Spleen (tissue), 11 donors: Measurements from ENCODE around the gene ARL13B. TPM values are rescaled to one million over a fixed set of nuclear protein-coding genes. Genes with fewer than 3 reads are reported as not detected.

Source experiments
- DNase-seq: peaks from one replicate; pipeline ENCODE4 v3.0.0-alpha.2; 2020
- H3K27ac ChIP-seq, 8 donors: fragments of 200-600 bp; sonication (generic) in 7 of 8; 1 replicate in 4 of 8; 2 replicates in 4 of 8; pipeline versions ENCODE4 v1.5.0 to v1.8.0; 2016 to 2021; ENCODE audit warnings: inconsistent platforms in 4 of 8, mild to moderate bottlenecking in 4 of 8, moderate library complexity in 1 of 8
- H3K27me3 ChIP-seq, 7 donors: fragments of 200-600 bp; sonication (generic) in 6 of 7; replicated peaks in 1 of 7; 1 replicate in 4 of 7; 2 replicates in 3 of 7; pipeline versions ENCODE4 v1.5.0 to v1.8.0; 2016 to 2021; ENCODE audit warnings: inconsistent platforms in 3 of 7, mild to moderate bottlenecking in 1 of 7
- H3K36me3 ChIP-seq, 6 donors: fragments of 200-600 bp; sonication (generic) in 5 of 6; 1 replicate in 4 of 6; 2 replicates in 2 of 6; pipeline versions ENCODE4 v1.5.0 to v1.8.0; 2016 to 2021; ENCODE audit warnings: inconsistent platforms in 2 of 6
- H3K4me1 ChIP-seq, 6 donors: fragments of 200-600 bp; sonication (generic) in 5 of 6; 1 replicate in 3 of 6; 2 replicates in 3 of 6; pipeline versions ENCODE4 v1.5.0 to v1.8.0; 2016 to 2021; ENCODE audit warnings: inconsistent platforms in 3 of 6
- H3K4me3 ChIP-seq, 8 donors: fragments of 200-600 bp; sonication (generic) in 7 of 8; 1 replicate in 4 of 8; 2 replicates in 4 of 8; pipeline versions ENCODE4 v1.5.0 to v1.8.0; 2016 to 2021; ENCODE audit warnings: inconsistent platforms in 4 of 8, mild to moderate bottlenecking in 4 of 8, moderate library complexity in 2 of 8
- H3K9me3 ChIP-seq, 8 donors: fragments of 200-600 bp; sonication (generic) in 7 of 8; 1 replicate in 4 of 8; 2 replicates in 4 of 8; pipeline versions ENCODE4 v1.5.0 to v1.8.0; 2016 to 2021; ENCODE audit warnings: inconsistent platforms in 4 of 8
- CTCF ChIP-seq, 11 experiments: fragments of 200-600 bp in 7 of 11; fragments of 450-650 bp in 4 of 11; sonication (generic) in 4 of 11; IDR thresholded peaks in 8 of 11; conservative IDR thresholded peaks in 3 of 11; 1 replicate in 7 of 11; 2 replicates in 4 of 11; pipeline versions ENCODE4 v1.4.0 to v1.8.0; 2016 to 2021; ENCODE audit warnings: antibody characterized with exemption in 11 of 11, inconsistent platforms in 4 of 11, mild to moderate bottlenecking in 1 of 11
- POLR2A ChIP-seq, 3 donors: fragments of 450-650 bp; IDR thresholded peaks; one replicate each; pipeline ENCODE4 v1.5.1; 2017; ENCODE audit warnings: antibody characterized with exemption in 3 of 3, mild to moderate bottlenecking in 1 of 3
- POLR2AphosphoS5 ChIP-seq, 3 donors: sonication (generic); formaldehyde crosslinking; IDR thresholded peaks; one replicate each; pipeline ENCODE4 v1.5.1; 2017; ENCODE audit warnings: antibody characterized with exemption in 3 of 3
- WGBS, 5 donors: extraction: QIAGEN DNeasy Blood & Tissue Kit in 3 of 5; methylation state at CpG; one replicate each; pipeline versions ENCODE4 v1.1.5 to v1.1.7; 2013 to 2018; 5-methylcytosine and 5-hydroxymethylcytosine counted together
- intact Hi-C: fragments of 100-400 bp; cut with DNase I; formaldehyde crosslinking; loops from one replicate; pipeline ENCODE4 v1.15.0; 2023; ENCODE audit warnings: low total_unique reads
- polyA plus RNA-seq, 3 donors: library from polyadenylated mRNA; stranded (reverse); fragments of 200-250 nt; gene quantifications; one replicate each; pipeline ENCODE4 v1.2.1, GENCODE V29; 2013
- total RNA-seq, 7 donors: library from RNA; depleted of rRNA in 3 of 7; stranded (reverse); fragments of >200 nt in 3 of 7; fragmentation: NEBNext Ultra II Directional in 4 of 7; extraction: Animal tissue kit (Norgen Biotek cat#: 25700) in 4 of 7; gene quantifications; one replicate each; pipeline versions ENCODE4 v1.1.0 to v1.2.1, GENCODE V29; 2016 to 2021
- donor health status: healthy with polysubstance abuse.
- donor health status: DM: no; HTN: no; CAD: no; lungs with moderate emphysema.
- donor health status: DM: no; HTN: no; CAD: no.
- donor health status: Bipolar disorder and iron deficiency.
- donor health status: healthy.
- donor health status: DM: no; HTN: no; CAD: no.
- donor health status: DM: yes; HTN: yes; CAD: no.

The ARL13B gene
- total and polyA plus RNA-seq, 10 donors = 3.0 to 15.7 (median 9.5) TPM

GRCh38 chr3:94063496-94064119, 83.7 kb downstream of the ARL13B start:
- intact Hi-C loops = loop anchor here (10.0 kb wide), 1 partner anchor 59 kb away; no protein-coding TSS in a partner anchor
- WGBS, 5 donors = 41 to 53% (median 45%) methylated on average over 17 of the region's 17 CpGs
- Histone ChIP-seq H3K27ac (peak overlapping the region; percentile 93 to 98 (median 97)), H3K36me3 (peaks cover 0 to 39% (median 12%) of the 10 kb centered on the region in 6 donors), H3K4me3 (peak overlapping the region; percentile 59 to 88 (median 65)), H3K9me3 (no peaks in the 10 kb centered on the region), H3K27me3 (no peaks in the 10 kb centered on the region), H3K4me1 (peaks cover 25 to 64% (median 43%) of the 10 kb centered on the region in 6 donors)
- DNase-seq = no peak
- TF ChIP-seq POLR2A (IDR thresholded peaks at IDR 0.05) = no peak
- TF ChIP-seq CTCF (IDR thresholded peaks at IDR 0.05 in 8 of 11, conservative IDR thresholded peaks at IDR 0.05 in 3 of 11) = no peak
- no peak for TF ChIP-seq POLR2AphosphoS5 (IDR thresholded peaks at IDR 0.05)

DNA sequence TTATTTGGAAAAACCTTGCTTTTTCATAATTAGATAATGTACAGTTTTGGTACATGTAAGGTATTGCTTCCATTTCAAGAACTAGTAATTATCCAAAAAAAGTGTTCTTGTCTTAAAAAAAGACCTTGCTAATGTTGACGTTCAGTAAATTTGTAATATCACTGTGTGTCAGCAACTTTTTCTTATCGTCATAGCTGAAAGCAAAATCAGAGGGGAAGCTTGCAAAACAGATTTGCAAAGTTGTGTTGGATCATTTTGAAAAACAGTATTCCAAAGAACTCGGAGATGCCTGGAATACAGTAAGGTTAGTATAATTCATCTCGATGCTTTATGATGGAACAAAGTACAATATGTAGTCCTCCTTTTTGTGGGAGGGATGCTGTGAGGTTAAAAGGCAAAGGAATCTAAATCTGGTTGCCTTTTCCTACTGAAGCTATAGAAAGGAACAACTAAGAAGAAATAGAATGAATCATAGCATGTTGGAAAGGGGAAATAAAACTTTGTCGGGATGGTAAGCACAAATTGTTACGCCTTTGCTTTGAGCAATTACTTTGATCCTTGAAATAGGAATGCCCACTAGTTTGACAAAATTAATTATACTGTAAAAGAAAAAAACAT, 84.4 kb downstream of the ARL13B start:
- Histone ChIP-seq H3K27ac (peak overlapping the region; percentile 93 to 98 (median 97)), H3K4me3 (peak overlapping the region in 5 of 8 donors; percentile 60 to 88 (median 65)), H3K9me3 (no peaks in the 10 kb centered on the region), H3K4me1 (peaks cover 25 to 70% (median 49%) of the 10 kb centered on the region in 6 donors), H3K27me3 (no peaks in the 10 kb centered on the region), H3K36me3 (peaks cover 0 to 33% (median 11%) of the 10 kb centered on the region in 6 donors)
- DNase-seq = no peak
- TF ChIP-seq POLR2AphosphoS5 (IDR thresholded peaks at IDR 0.05) (no peak), POLR2A (IDR thresholded peaks at IDR 0.05) (no peak), CTCF (IDR thresholded peaks at IDR 0.05 in 8 of 11, conservative IDR thresholded peaks at IDR 0.05 in 3 of 11) (no peak)
- 57 to 71% (median 65%) methylated on average over 6 of the region's 6 CpGs for WGBS, 5 donors
- intact Hi-C loops = loop anchor here (10.0 kb wide), 1 partner anchor 60 kb away; no protein-coding TSS in a partner anchor

DNA sequence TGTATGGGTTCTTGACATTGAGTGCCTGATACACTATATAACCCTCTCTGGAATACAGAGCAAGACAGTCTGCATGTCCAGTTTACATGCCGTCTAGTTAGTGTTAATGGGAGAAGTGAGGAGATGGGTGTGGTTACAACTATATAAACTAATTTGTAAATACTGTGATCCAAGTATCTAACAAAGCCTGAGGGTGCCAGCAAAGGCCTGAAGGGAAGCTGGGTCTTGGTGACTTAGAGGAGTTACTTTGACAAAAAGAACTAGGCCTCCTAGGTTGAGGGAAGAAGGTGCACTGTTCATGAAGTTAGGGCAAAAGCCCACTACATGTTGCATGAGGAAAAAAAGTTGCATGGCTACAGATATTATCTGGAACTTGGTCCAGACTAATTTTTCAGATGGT, 85.2 kb downstream of the ARL13B start:
- H3K27me3 ChIP-seq = no peaks in the 10 kb centered on the region
- no peak for TF ChIP-seq POLR2A (IDR thresholded peaks at IDR 0.05)
- TF ChIP-seq CTCF (IDR thresholded peaks at IDR 0.05 in 8 of 11, conservative IDR thresholded peaks at IDR 0.05 in 3 of 11) = no peak
- TF ChIP-seq POLR2AphosphoS5 (IDR thresholded peaks at IDR 0.05) = no peak
- no peaks in the 10 kb centered on the region for H3K9me3 ChIP-seq
- H3K27ac ChIP-seq = peak overlapping the region in 2 of 8 donors; percentile 95 to 98
- DNase-seq = no peak
- H3K4me3 ChIP-seq = no peak overlapping the region
- H3K36me3 ChIP-seq = peaks cover 0 to 26% (median 7%) of the 10 kb centered on the region in 6 donors
- H3K4me1 ChIP-seq = peaks cover 25 to 75% (median 51%) of the 10 kb centered on the region in 6 donors
- WGBS, 5 donors = 59 to 80% (median 70%) methylated on average over 1 of the region's 1 CpG
- intact Hi-C loops = loop anchor here (10.0 kb wide), 1 partner anchor 60 kb away; no protein-coding TSS in a partner anchor
